Breast epithelium (tissue), 3 donors: ENCODE data around the gene POLR3H.

Experiments used
- CTCF ChIP-seq, 3 donors: fragments of 450-650 bp; IDR thresholded peaks; one replicate each; pipeline ENCODE4 v1.5.1; 2016 to 2017; ENCODE audit warnings: antibody characterized with exemption in 3 of 3, mild to moderate bottlenecking in 3 of 3, moderate library complexity in 3 of 3
- POLR2AphosphoS5 ChIP-seq, 3 donors: sonication (generic); formaldehyde crosslinking; IDR thresholded peaks; one replicate each; pipeline ENCODE4 v1.6.1; 2017; ENCODE audit warnings: antibody characterized with exemption in 3 of 3

DNA sequence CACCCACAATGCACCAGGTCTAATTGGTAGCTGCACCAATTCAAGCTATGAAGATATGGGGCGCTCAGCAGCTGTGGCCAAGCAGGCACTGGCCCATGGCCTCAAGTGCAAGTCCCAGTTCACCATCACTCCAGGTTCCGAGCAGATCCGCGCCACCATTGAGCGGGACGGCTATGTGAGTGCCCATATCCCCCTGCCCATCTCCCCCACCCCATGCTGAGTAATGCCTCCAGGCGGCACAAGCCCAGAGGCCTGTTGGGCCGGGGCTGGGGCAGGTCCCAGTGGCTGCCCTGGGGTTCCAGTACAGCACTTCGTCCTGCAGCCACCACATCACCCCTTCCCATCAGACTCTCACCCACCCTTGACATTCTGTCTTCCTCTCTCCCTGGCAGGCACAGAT is 21.5 kb downstream of the POLR3H start:
- TF ChIP-seq CTCF (IDR thresholded peaks at IDR 0.05) = no peak
- TF ChIP-seq POLR2AphosphoS5 (IDR thresholded peaks at IDR 0.05) = no peak
